HUDEP-2 (cell line): ENCODE results near the gene KANSL1.
A peak's percentile ranks its signal among the peaks of the same experiment; 100 is the strongest.

Experiments used
- DNase-seq, 76 experiments: peaks; one replicate each; lab custom pipeline; 2025; ENCODE audit not compliant: unreplicated experiment in 76 of 76; lab: John Stamatoyannopoulos, UW

Gene KANSL1

DNA sequence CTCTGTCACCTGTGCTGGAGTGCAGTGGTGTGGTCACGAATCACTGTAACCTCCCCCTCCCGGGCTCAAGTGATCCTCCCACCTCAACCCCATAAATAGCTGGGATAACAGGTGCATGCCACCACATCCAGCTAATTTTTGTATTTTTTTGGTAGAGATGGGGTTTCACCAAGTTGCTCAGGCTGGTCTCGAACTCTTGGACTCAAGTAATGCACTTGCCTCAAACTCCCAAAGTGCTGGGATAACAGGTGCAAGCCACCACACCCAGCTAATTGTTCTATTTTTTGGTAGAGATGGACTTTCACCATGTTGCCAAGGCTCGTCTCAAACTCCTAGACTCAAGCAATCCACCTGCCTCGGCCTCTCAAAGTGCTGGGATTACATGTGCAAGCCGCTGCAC is 107.7 kb downstream of the KANSL1 start:
- no peak for DNase-seq

DNA sequence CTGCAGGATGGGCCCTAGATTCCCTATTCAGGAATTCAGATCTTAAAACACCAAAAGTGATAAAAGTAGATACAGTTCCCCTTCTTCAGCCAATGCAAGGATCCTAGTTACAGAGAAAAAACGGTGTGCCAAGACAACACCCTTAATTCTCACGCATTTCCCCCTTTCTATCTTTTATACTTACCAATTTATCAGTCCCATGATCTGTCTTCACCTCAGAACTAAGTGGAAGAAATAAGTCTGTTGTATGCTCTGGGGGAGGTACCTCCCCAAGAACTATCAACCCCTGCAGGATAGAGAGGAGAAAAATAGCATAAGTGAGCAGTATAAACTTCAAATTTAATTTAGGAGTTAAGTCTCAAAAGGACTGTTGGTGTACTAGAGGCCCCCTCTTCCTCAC is 111.0 kb downstream of the KANSL1 start:
- peak in 6 of 76 experiments; percentile 3 to 47 (median 33) for DNase-seq

- no peak for DNase-seq
Measured at GRCh38 chr17:46081018-46081320, 112.3 kb downstream of the KANSL1 start.

GRCh38 chr17:46080118-46081017 is 112.9 kb downstream of the KANSL1 start:
- DNase-seq = no peak

- DNase-seq = peak in 38 of 76 experiments; percentile 11 to 90 (median 65)
Measured at GRCh38 chr17:46078675-46079074, 114.6 kb downstream of the KANSL1 start.

DNA sequence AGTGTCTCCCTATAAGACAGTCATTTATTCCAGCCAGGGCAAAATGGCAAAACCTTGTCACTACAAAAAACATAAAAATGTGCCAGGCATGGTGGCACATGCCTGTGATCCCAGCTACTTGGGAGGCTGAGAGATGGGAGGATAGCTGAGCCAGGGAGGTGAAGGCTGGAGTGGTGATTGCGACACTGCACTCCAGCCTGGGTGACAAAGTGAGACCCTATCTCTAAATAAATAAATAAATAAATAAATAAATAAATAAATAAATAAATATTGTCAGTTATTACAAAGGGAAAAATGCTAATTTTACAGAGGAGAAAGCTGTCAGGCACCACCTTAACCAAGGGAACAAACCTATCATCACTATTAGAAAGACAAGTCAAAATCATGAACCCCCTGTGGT is 118.7 kb downstream of the KANSL1 start:
- DNase-seq = no peak

DNA sequence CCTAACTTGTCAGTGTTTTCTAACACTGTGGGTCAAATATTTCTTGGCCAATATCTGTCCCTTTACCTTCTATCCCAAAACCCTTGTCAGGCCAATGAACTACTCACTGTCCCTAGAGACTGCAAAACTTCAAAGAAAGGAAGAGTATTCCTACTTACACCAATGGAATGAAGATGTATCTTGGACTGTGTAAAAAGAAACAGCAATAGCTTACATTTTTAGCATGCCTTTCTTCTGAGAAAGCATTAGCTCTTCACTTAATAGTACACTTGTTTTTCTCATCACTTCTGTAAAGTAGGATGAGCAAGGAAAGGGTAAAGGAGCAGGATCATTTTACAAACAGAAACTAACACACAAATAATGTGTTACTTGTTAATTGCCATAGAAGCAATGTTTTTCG is 120.2 kb downstream of the KANSL1 start:
- no peak for DNase-seq

- no peak for DNase-seq
Measured at GRCh38 chr17:46071796-46072195, 121.4 kb downstream of the KANSL1 start.

DNA sequence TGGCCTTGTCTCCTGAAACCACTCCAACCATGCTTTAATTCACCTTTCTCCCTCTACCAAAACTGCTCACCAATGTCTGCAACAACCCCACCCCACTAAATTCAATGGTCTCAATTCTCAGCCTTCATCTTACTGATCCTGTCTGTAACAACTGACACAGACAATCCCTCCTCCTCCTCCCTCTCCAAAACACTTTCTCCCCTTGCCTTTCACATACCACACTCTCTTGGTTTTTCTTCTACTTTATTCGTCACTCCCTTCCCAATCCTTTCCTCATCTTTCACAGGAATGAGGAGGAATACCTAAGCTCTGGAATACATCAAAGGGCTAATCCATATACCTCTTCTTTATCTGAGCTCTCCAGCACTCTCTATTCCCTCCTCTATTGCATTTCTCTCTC is 128.8 kb downstream of the KANSL1 start:
- no peak for DNase-seq

GRCh38 chr17:46063241-46063640 is 130.0 kb downstream of the KANSL1 start:
- peak in 27 of 76 experiments; percentile 4 to 60 (median 35) for DNase-seq

- DNase-seq = peak in 8 of 76 experiments; percentile 19 to 33 (median 26)
Measured at GRCh38 chr17:46061435-46061834, 131.8 kb downstream of the KANSL1 start.

- DNase-seq = no peak
Measured at GRCh38 chr17:46060461-46060860, 132.8 kb downstream of the KANSL1 start.

- peak in 36 of 76 experiments; percentile 5 to 71 (median 30) for DNase-seq
Measured at GRCh38 chr17:46059486-46059885, 133.7 kb downstream of the KANSL1 start.

GRCh38 chr17:46057366-46057765 is 135.9 kb downstream of the KANSL1 start:
- DNase-seq = no peak

DNA sequence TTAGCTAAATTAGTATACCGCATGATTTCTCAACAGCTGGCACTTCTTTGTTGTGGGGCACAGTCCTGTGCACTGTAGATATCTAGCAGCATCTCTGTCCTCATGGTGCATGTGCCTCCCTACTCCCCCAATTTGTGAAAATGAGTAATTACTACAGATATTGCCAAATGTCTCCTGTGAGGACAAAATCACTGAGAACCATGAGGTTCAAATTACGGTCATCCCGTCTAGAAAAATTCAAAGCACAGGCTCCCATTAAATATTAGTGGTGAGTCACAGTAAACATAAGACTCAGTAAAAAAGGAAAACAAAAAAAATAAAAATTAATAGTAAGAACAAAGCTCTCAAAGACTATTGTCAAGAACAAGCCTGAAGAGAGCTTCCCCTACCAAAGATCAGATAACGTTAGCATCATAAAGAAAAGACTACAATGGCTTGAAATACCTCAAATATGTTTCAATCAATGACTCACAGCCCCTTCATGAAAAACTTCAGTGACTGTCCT is 136.4 kb downstream of the KANSL1 start:
- peak in 2 of 76 experiments; percentile 4 to 23 for DNase-seq

DNA sequence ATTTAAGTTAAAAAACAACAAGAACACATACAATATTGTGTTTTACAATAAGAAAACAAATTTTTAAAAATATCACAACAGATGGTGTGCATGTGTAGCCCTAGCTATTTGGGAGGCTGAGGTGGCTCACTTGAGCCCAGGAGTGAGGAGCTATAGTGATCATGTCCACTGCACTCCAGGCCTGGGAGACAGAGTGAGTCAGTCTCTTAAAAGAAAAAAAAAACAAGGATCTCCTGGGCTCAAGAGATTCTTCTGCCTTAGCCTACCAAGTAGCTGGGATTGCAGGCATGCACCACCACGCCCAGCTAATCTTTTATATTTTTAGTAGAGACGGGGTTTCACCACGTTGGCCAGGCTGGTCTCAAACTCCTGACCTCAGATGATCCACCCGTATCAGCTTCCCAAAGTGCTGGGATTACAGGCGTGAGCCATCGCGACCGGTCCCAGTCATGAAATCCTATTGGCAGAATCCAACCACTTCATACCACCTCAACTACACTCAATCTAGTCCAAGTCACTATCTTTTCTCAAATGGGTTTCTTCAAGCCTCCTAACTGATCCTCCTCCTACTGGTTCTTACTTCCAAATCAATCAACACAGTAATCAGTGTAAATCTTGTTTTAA is 139.2 kb downstream of the KANSL1 start:
- no peak for DNase-seq

- DNase-seq = peak in 2 of 76 experiments; percentile 3 to 14
Measured at GRCh38 chr17:46049656-46050055, 143.6 kb downstream of the KANSL1 start.

- DNase-seq = peak in 57 of 76 experiments; percentile 12 to 63 (median 37)
Measured at GRCh38 chr17:46047856-46048255, 145.4 kb downstream of the KANSL1 start.

DNA sequence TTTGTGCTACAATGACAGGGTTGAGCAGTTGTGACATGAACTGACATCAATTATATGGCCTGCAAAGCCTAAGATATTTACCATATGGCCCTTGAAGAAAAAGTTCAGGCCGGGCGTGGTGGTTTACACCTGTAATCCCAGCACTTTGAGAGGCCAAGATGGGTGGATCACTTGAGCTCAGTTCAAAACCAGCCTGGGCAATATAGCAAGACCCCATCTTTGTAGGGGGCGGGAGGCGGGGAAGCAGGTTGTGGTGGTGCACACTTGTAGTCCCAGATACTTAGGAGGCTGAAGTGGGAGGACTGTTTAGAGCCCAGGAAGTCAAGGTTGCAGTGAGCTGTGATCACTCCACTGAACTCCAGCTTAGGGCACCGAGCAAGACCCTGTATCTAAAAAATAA is 145.8 kb downstream of the KANSL1 start:
- DNase-seq = no peak

DNA sequence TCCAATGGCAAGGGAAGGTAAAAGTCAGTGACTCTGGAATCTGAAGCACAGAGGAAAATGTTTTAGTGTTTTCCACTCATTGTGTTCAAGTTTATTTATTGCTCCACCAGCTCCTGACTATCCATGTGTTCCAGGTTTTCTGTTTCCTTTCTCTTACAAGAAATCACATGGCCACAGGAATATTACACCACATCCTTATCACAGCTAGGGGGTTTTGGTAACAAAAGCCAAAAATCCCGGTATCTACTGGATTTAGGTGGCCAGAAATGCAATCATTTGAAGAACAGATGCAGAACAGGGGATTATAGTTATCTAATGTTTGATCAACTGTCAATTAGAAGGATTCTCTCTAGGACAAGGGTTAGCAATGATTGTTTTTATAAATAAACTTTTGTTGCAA is 146.3 kb downstream of the KANSL1 start:
- DNase-seq = no peak

DNA sequence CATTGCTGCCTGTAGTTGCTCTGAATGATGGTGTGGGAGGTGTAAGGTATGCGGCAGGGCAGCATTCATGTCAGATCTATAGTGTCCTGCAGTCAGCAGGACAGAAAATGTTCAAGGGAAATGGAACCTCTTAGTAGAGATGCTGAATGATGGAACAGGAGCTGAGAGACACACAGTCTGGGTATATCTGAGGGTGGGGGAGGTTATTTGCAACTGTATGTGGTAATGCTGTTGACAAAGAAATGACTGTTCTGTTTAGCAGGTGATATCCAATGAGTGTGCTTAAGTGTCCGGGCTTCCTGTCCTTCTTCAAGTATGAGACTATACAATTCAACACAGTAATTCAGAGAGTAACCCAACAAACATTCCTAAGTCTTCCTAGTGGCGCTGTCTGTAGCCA is 147.6 kb downstream of the KANSL1 start:
- DNase-seq = no peak

DNA sequence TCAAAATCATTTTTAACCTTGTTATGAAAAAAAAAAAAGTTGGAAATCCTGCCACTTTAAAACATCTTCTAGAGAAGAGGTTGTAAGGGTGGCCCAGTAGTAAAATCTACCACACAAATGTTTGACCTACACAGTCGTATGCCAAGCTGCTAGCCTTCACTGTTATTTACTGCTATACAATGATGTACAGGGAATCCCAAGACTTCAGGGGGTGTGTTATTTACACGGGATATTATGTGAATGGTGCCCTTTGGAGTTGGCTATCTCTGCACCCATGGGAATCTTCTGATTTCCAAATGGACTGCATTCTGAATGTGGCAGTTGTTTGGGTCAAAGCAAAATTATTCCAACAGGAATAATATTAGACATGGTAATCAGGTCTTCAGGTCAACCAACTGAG is 148.2 kb downstream of the KANSL1 start:
- DNase-seq = no peak
